GM12892 (cell line): Measurements from ENCODE around the gene HAO1.

Experiments used
- DNase-seq: peaks from one replicate; pipeline ENCODE4 v3.0.0; 2011; ENCODE audit not compliant: insufficient read length
- FAIRE-seq: peaks from 2 replicates; lab custom pipeline; 2011; peaks lifted over from hg19 to GRCh38; lab: Jason Lieb, UNC
- POLR2A ChIP-seq: IDR thresholded peaks from 2 replicates; pipeline ENCODE4 v1.6.1; 2011; ENCODE audit warnings: low read depth, low read length, control low read depth
- POLR2AphosphoS5 ChIP-seq: IDR thresholded peaks from 2 replicates; pipeline ENCODE4 v1.6.1; 2011; ENCODE audit warnings: low read depth, low read length, control low read depth
- TAF1 ChIP-seq: IDR thresholded peaks from 2 replicates; pipeline ENCODE4 v1.6.1; 2011; ENCODE audit warnings: low read depth, mild to moderate bottlenecking, control low read depth, low read length, borderline replicate concordance

The HAO1 gene

GRCh38 chr20:7912551-7912950, 27.7 kb downstream of the HAO1 start:
- FAIRE-seq = no peak
- TF ChIP-seq POLR2A = no peak
- TF ChIP-seq TAF1 = no peak
- TF ChIP-seq POLR2AphosphoS5 = no peak
- no peak for DNase-seq

DNA sequence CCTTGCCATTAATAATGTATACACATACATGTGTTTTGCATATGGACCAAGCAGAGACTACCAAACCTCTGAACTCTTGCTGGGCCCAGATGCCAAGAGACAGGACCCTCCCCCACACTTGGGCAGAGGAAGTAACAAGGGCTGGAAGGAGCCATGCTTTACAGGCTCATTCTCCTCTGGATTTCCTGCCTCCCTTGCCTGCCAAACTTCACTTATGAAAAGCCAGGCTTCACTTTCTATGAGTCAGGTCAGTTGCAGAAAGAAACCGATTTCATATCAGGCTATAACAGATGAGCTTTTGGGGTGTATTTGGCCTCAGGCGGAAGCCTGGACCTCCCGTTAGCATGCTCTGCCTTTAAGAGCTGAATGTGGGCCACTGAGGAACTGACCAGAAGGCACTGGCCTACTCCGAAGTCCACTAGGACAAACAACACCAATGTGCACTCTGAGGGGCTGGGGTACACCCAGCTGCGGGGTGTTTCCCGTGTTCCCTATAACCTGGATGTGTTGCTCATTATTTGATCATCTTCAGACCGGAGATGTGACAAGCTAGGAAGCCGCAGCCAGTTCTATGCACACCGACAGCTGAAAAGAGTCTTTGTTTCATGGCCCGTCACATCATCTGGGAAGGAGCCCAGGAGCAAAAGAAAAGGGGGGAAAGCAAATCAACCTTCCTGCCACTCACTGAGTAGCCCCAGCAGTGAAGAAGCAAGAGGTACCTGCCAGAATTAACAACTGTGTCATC, 28.5 kb downstream of the HAO1 start:
- TF ChIP-seq POLR2A = no peak
- TF ChIP-seq TAF1 = no peak
- TF ChIP-seq POLR2AphosphoS5 = no peak
- DNase-seq = no peak
- no peak for FAIRE-seq

GRCh38 chr20:7908905-7909304, 31.4 kb downstream of the HAO1 start:
- DNase-seq (no peak), FAIRE-seq (no peak)
- TF ChIP-seq POLR2A (no peak), POLR2AphosphoS5 (no peak), TAF1 (no peak)

DNA sequence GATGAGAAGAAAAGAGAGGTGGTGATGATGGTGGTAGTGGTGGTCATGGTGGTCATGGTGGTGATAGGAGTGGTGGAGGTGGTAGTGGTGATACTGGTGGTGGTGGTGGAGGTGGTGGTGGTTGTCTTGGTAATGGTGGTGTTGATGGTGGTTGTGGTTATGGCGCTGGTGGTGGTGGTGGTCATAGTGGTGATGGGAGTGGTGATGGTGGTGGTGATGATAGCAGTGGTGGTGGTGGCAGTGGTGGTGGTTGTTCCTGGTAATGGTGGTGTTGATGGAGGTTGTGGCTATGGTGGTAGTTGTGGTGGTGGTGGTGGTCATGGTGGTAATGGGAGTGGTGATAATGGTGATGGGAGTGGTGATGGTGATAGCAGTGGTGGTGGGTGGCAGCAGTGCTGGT, 36.8 kb downstream of the HAO1 start:
- FAIRE-seq (no peak), DNase-seq (no peak)
- TF ChIP-seq TAF1 (no peak), POLR2AphosphoS5 (no peak), POLR2A (no peak)

- TF ChIP-seq POLR2A (no peak), TAF1 (no peak), POLR2AphosphoS5 (no peak)
- no peak for DNase-seq
- FAIRE-seq = no peak
Observed at GRCh38 chr20:7902879-7903278, 37.4 kb downstream of the HAO1 start.

DNA sequence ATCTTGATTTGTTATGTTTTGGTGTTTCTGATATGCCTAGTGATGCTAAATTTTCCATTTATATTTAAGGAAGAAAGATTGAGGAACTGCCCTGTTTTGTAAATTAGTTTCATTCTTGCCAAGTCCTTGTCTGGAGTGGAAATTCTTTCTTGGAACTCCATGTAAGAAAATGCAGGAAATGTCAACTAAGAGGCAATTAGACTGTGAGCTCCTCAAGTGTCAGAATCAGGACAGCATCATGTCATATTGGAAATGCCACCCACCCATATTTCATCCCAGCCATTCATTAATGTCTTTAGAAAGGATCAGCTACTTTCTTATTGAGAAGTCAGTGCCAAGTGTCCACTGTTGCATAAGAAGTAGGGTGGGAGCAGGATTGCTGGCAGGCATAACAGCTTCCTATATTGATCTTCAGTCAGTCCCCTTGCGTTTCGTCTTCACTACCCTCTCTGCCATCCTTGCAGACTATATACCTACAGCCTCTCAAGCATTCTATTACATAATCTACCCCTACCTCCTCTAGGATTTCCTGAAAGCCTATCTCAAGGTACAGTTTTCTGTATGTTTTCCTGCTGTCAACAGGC, 42.4 kb downstream of the HAO1 start:
- no peak for DNase-seq
- TF ChIP-seq POLR2A (no peak), POLR2AphosphoS5 (no peak), TAF1 (no peak)
- no peak for FAIRE-seq

DNA sequence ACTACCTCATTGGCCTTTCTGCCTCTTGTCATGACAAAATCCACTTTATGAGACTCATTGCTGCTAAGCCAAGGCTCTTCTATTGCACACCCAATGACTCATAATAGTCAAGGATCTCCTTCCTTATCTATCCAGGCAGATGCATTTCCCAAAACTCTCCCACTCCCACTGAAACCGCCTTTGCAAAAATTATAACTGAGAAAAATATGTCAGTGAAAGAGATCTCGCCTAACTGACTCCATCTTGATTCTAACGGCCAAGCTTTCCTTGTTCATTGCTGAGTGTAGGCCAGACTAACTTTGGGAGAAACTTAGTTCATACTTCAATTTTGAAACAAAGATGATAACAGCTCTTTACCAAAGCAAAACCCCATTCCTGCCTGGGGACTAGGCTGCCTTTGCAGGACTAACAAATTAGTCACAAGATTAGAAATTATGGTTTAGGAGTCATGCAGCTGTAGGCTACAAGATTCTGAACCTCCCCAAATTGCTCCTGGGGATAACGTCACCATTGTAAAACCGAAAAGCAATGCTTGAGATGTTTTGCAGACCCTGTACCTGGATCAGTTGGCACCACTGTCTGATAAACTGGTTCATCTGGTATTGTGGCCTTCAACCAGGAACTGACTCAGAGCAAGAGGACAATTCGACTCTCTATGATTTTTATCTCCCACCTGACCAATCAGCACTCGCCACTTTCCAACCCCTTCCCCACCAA, 47.1 kb downstream of the HAO1 start:
- no peak for TF ChIP-seq POLR2AphosphoS5
- FAIRE-seq = no peak
- no peak for DNase-seq

- no peak for FAIRE-seq
- no peak for DNase-seq
- TF ChIP-seq POLR2A = no peak
- no peak for TF ChIP-seq TAF1
- no peak for TF ChIP-seq POLR2AphosphoS5
Observed at GRCh38 chr20:7891705-7892104, 48.6 kb downstream of the HAO1 start.

GRCh38 chr20:7889736-7890135, 50.5 kb downstream of the HAO1 start:
- FAIRE-seq = no peak

GRCh38 chr20:7883741-7884140, 56.5 kb downstream of the HAO1 start:
- no peak for FAIRE-seq
- DNase-seq = no peak
- no peak for TF ChIP-seq POLR2AphosphoS5
- TF ChIP-seq POLR2A = no peak
- TF ChIP-seq TAF1 = no peak

More at GRCh38 chr20:7889736-7890135, 50.5 kb downstream of the HAO1 start:
- DNase-seq = no peak
- TF ChIP-seq POLR2AphosphoS5 (no peak), POLR2A (no peak), TAF1 (no peak)

- no peak for TF ChIP-seq POLR2AphosphoS5
- no peak for TF ChIP-seq TAF1
- TF ChIP-seq POLR2A = no peak
- no peak for DNase-seq
- no peak for FAIRE-seq
Observed at GRCh38 chr20:7883309-7883708, 56.9 kb downstream of the HAO1 start.

DNA sequence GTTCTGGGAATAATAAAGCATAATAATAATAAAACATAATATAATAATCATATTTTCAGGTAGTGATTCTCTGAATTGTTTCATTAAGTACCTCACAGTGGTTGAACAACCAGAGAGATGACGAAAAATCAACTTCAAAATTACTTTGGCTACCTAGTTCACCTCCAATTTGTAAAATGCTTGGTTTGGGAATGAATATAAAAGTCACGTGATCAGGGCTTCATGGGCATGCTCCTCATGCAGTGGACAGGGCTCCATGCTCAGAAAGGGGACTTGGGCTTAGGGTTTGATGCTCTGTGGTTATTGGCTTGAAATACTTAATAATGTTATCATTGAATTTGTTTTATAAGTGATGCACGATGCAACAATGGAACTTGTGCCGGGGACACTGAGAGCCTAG, 58.2 kb downstream of the HAO1 start:
- no peak for DNase-seq
- FAIRE-seq = no peak
- TF ChIP-seq POLR2AphosphoS5 = no peak
- TF ChIP-seq TAF1 = no peak
- no peak for TF ChIP-seq POLR2A

DNA sequence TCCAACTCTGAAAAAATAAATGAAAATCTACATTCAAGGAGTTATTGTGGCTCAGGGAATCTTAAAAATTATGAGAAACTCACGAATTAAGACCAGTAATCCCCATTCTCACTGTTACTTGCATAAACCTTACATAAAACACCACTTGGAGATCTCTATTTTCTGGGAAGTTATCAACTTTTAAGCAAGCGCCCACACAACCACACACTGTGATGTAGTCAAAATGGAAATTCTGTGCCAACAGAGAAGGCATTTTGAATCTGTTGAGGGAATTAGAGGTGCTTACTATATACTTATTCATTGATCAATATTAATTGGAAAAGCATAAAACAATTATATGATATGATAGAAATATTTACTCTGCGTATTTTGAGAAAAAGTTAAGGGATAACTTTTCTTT, 58.7 kb downstream of the HAO1 start:
- TF ChIP-seq POLR2A = no peak
- TF ChIP-seq TAF1 = no peak
- TF ChIP-seq POLR2AphosphoS5 = no peak
- no peak for DNase-seq
- FAIRE-seq = no peak
